ENCODE results near the gene TMEM125.

The TMEM125 gene

GRCh38 chr1:43288785-43289706 is 19.3 kb downstream of the TMEM125 start:
- FAIRE-seq (no peak), DNase-seq (ENCODE audit: insufficient read length, low spot score) (no peak)

GRCh38 chr1:43292216-43292615 is 22.4 kb downstream of the TMEM125 start:
- no peak for DNase-seq (ENCODE audit: insufficient read length, low spot score)
- FAIRE-seq, result no peak

- DNase-seq (ENCODE audit: insufficient read length, low spot score) (no peak), FAIRE-seq (no peak)
These were observed 22.9 kb downstream of the TMEM125 start for GRCh38 chr1:43292679-43293078.

- FAIRE-seq (no peak), DNase-seq (ENCODE audit: insufficient read length, low spot score) (no peak)
These were observed 23.4 kb downstream of the TMEM125 start for GRCh38 chr1:43293176-43293575.

GRCh38 chr1:43293896-43294760 is 24.3 kb downstream of the TMEM125 start:
- DNase-seq (ENCODE audit: insufficient read length, low spot score) (no peak), FAIRE-seq (no peak)

GRCh38 chr1:43294761-43295160 is 25.0 kb downstream of the TMEM125 start:
- DNase-seq (ENCODE audit: insufficient read length, low spot score), result no peak
- no peak for FAIRE-seq

GRCh38 chr1:43296207-43296606 is 26.4 kb downstream of the TMEM125 start:
- DNase-seq (ENCODE audit: insufficient read length, low spot score), result no peak

GRCh38 chr1:43298055-43298454 is 28.3 kb downstream of the TMEM125 start:
- DNase-seq (ENCODE audit: insufficient read length, low spot score) (no peak), FAIRE-seq (no peak)

More at GRCh38 chr1:43296207-43296606, 26.4 kb downstream of the TMEM125 start:
- no peak for FAIRE-seq

GRCh38 chr1:43299101-43299500 is 29.3 kb downstream of the TMEM125 start:
- FAIRE-seq (no peak), DNase-seq (ENCODE audit: insufficient read length, low spot score) (no peak)

- DNase-seq (ENCODE audit: insufficient read length, low spot score), result no peak
- no peak for FAIRE-seq
These were observed 30.8 kb downstream of the TMEM125 start, which contains the start of gene TIE1 for GRCh38 chr1:43300378-43301094. Gene TIE1 (plus strand): TSS chr1:43300982. CDS start chr1:43301072, 90 bp downstream.

- FAIRE-seq, result no peak
- no peak for DNase-seq (ENCODE audit: insufficient read length, low spot score)
These were observed 32.4 kb downstream of the TMEM125 start for GRCh38 chr1:43302201-43302600.

GRCh38 chr1:43302721-43303470 is 33.1 kb downstream of the TMEM125 start:
- FAIRE-seq, result no peak

GRCh38 chr1:43303471-43304313 is 33.9 kb downstream of the TMEM125 start:
- no peak for FAIRE-seq
- DNase-seq (ENCODE audit: insufficient read length, low spot score), result no peak

More at GRCh38 chr1:43302721-43303470, 33.1 kb downstream of the TMEM125 start:
- DNase-seq (ENCODE audit: insufficient read length, low spot score), result no peak

GRCh38 chr1:43304314-43304681 is 34.5 kb downstream of the TMEM125 start:
- DNase-seq (ENCODE audit: insufficient read length, low spot score), result no peak
- FAIRE-seq, result no peak

GRCh38 chr1:43304771-43305300 is 35.1 kb downstream of the TMEM125 start:
- DNase-seq (ENCODE audit: insufficient read length, low spot score), result no peak
- FAIRE-seq, result no peak

- FAIRE-seq (no peak), DNase-seq (ENCODE audit: insufficient read length, low spot score) (no peak)
These were observed 35.7 kb downstream of the TMEM125 start for GRCh38 chr1:43305461-43305860.

- DNase-seq (ENCODE audit: insufficient read length, low spot score) (no peak), FAIRE-seq (no peak)
These were observed 36.3 kb downstream of the TMEM125 start for GRCh38 chr1:43305926-43306687.
